Measurements from ENCODE around the gene RSPH1.

Gene RSPH1

GRCh38 chr21:42473498-42474042, 22.5 kb downstream of the RSPH1 start:
- no peak for ATAC-seq (ENCODE audit: insufficient read depth, low read depth)
- H3K9ac ChIP-seq (ENCODE audit: low read depth, low read length): no peak overlapping the region

DNA sequence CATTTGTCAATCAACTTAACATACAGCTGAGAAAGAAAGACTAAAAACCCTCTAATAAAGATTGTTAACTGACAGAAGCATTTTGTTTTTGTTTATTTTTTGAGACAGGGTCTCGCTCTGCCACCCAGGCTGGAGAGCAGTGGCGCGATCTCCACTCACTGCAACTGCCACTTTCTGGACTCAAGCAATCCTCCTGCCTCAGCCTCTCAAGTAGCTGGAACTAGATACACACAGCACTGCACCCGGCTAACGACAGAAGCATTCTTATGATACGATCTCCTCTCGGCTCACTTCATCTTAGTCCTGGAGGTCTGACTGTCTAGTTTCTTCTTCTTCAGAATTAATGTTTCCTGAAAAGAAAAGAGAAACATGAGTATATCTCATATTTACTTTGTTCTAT, 23.5 kb downstream of the RSPH1 start:
- Histone ChIP-seq H3K4me3 (ENCODE audit: low read depth in 1 of 2, low read length in 2 of 2) (no peak overlapping the region), H3K27ac (ENCODE audit: low read length) (no peak overlapping the region), H3K36me3 (ENCODE audit: insufficient read depth, low read length) (no peaks in the 10 kb centered on the region), H3K79me2 (ENCODE audit: insufficient read depth, low read length) (no peaks in the 10 kb centered on the region), H3K4me1 (ENCODE audit: insufficient read depth, low read length) (no peaks in the 10 kb centered on the region), H3K4me2 (ENCODE audit: insufficient read depth, low read length) (no peak overlapping the region), H3K27me3 (ENCODE audit: insufficient read depth, low read length, poor library complexity) (no peaks in the 10 kb centered on the region), H3K9me3 (ENCODE audit: insufficient read depth, low read length, severe bottlenecking) (no peaks in the 10 kb centered on the region), H4K20me1 (ENCODE audit: insufficient read depth, low read length) (no peaks in the 10 kb centered on the region), H2AFZ (ENCODE audit: low read depth, low read length) (no peak overlapping the region), H3K9ac (ENCODE audit: low read depth, low read length) (no peak overlapping the region)
- ATAC-seq (ENCODE audit: insufficient read depth, low read depth): no peak
- no peak for DNase-seq
- TF ChIP-seq CTCF (IDR thresholded peaks at IDR 0.05; ENCODE audit: borderline replicate concordance, extremely low read depth, low read length, poor library complexity, severe bottlenecking) (no peak), EZH2 (IDR thresholded peaks at IDR 0.05; ENCODE audit: borderline replicate concordance, low read depth, low read length, severe bottlenecking) (no peak)

More at GRCh38 chr21:42473498-42474042, 22.5 kb downstream of the RSPH1 start:
- Histone ChIP-seq H3K4me3 (ENCODE audit: low read depth in 1 of 2, low read length in 2 of 2) (no peak overlapping the region), H3K79me2 (ENCODE audit: insufficient read depth, low read length) (no peaks in the 10 kb centered on the region), H3K4me1 (ENCODE audit: insufficient read depth, low read length) (no peaks in the 10 kb centered on the region), H3K4me2 (ENCODE audit: insufficient read depth, low read length) (no peak overlapping the region), H3K27ac (ENCODE audit: low read length) (no peak overlapping the region), H4K20me1 (ENCODE audit: insufficient read depth, low read length) (no peaks in the 10 kb centered on the region), H3K27me3 (ENCODE audit: insufficient read depth, low read length, poor library complexity) (no peaks in the 10 kb centered on the region), H3K36me3 (ENCODE audit: insufficient read depth, low read length) (no peaks in the 10 kb centered on the region), H3K9me3 (ENCODE audit: insufficient read depth, low read length, severe bottlenecking) (no peaks in the 10 kb centered on the region), H2AFZ (ENCODE audit: low read depth, low read length) (no peak overlapping the region)
- TF ChIP-seq EZH2 (IDR thresholded peaks at IDR 0.05; ENCODE audit: borderline replicate concordance, low read depth, low read length, severe bottlenecking): no peak
- TF ChIP-seq CTCF (IDR thresholded peaks at IDR 0.05; ENCODE audit: borderline replicate concordance, extremely low read depth, low read length, poor library complexity, severe bottlenecking): no peak
- no peak for DNase-seq

GRCh38 chr21:42471716-42472330, 24.2 kb downstream of the RSPH1 start:
- DNase-seq (no peak), ATAC-seq (ENCODE audit: insufficient read depth, low read depth) (no peak)
- H3K79me2 ChIP-seq (ENCODE audit: insufficient read depth, low read length): no peaks in the 10 kb centered on the region
- H3K4me3 ChIP-seq (ENCODE audit: low read depth in 1 of 2, low read length in 2 of 2): no peak overlapping the region
- no peaks in the 10 kb centered on the region for H4K20me1 ChIP-seq (ENCODE audit: insufficient read depth, low read length)
- no peak overlapping the region for H3K9ac ChIP-seq (ENCODE audit: low read depth, low read length)
- H3K4me2 ChIP-seq (ENCODE audit: insufficient read depth, low read length): no peak overlapping the region
- H3K4me1 ChIP-seq (ENCODE audit: insufficient read depth, low read length): no peaks in the 10 kb centered on the region
- no peaks in the 10 kb centered on the region for H3K27me3 ChIP-seq (ENCODE audit: insufficient read depth, low read length, poor library complexity)
- no peak for TF ChIP-seq CTCF (IDR thresholded peaks at IDR 0.05; ENCODE audit: borderline replicate concordance, extremely low read depth, low read length, poor library complexity, severe bottlenecking)
- no peak for TF ChIP-seq EZH2 (IDR thresholded peaks at IDR 0.05; ENCODE audit: borderline replicate concordance, low read depth, low read length, severe bottlenecking)
- no peak overlapping the region for H2AFZ ChIP-seq (ENCODE audit: low read depth, low read length)
- no peaks in the 10 kb centered on the region for H3K9me3 ChIP-seq (ENCODE audit: insufficient read depth, low read length, severe bottlenecking)
- no peaks in the 10 kb centered on the region for H3K36me3 ChIP-seq (ENCODE audit: insufficient read depth, low read length)
- H3K27ac ChIP-seq (ENCODE audit: low read length): no peak overlapping the region
